Measurements from ENCODE around the gene DUXB. TPM values are rescaled to one million over a fixed set of nuclear protein-coding genes. Genes with fewer than 3 reads are reported as not detected.

Gene DUXB
- total RNA-seq, 1 donor from 2014 or later: not detected

DNA sequence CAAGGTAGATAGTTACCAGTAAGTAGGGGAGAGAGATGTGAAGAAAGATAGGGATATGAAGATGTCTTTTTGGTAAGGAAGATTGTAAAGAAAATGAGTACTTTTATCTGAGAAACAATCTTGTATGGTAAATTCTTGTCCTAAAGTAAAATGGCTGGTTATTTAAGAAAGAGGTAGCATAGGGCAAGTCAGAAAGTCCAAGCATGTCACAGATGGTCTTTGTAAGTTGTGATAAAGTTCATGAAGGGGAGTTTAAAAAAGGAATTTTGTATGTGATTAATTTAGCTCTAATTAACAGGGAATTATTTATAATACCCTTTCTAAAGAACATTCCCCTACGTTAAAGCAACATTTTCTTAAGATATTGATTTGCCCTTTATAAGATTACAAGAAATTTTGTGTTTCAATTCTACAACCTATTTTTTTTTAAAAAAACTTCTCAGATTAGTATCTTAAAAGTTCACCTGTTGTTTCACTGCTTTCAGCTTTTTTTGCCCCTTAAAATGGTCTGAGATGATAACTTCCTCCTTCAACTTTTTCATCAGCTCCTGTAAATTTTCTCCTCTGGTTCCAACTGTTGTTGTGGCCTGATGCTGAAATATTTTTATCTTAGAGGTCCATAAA lies 41.3 kb upstream of the DUXB start:
- H3K9me3 Mint-ChIP-seq (ENCODE audit: low read depth): peaks cover 30% of the 10 kb centered on the region
- TF ChIP-seq, protein P1, sequence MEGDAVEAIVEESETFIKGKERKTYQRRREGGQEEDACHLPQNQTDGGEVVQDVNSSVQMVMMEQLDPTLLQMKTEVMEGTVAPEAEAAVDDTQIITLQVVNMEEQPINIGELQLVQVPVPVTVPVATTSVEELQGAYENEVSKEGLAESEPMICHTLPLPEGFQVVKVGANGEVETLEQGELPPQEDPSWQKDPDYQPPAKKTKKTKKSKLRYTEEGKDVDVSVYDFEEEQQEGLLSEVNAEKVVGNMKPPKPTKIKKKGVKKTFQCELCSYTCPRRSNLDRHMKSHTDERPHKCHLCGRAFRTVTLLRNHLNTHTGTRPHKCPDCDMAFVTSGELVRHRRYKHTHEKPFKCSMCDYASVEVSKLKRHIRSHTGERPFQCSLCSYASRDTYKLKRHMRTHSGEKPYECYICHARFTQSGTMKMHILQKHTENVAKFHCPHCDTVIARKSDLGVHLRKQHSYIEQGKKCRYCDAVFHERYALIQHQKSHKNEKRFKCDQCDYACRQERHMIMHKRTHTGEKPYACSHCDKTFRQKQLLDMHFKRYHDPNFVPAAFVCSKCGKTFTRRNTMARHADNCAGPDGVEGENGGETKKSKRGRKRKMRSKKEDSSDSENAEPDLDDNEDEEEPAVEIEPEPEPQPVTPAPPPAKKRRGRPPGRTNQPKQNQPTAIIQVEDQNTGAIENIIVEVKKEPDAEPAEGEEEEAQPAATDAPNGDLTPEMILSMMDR (IDR thresholded peaks at IDR 0.05; ENCODE audit: unreplicated experiment): no peak
- H3K4me1 Mint-ChIP-seq (ENCODE audit: low read depth): peaks cover 6% of the 10 kb centered on the region
- H3K36me3 Mint-ChIP-seq (ENCODE audit: insufficient read depth): peaks cover 6% of the 10 kb centered on the region
- no peak overlapping the region for H3K4me3 Mint-ChIP-seq (ENCODE audit: low read depth)
- no peak for DNase-seq (ENCODE audit: low spot score, unreplicated experiment)
- H3K27ac Mint-ChIP-seq: no peak overlapping the region
- H3K27me3 Mint-ChIP-seq: no peaks in the 10 kb centered on the region

DNA sequence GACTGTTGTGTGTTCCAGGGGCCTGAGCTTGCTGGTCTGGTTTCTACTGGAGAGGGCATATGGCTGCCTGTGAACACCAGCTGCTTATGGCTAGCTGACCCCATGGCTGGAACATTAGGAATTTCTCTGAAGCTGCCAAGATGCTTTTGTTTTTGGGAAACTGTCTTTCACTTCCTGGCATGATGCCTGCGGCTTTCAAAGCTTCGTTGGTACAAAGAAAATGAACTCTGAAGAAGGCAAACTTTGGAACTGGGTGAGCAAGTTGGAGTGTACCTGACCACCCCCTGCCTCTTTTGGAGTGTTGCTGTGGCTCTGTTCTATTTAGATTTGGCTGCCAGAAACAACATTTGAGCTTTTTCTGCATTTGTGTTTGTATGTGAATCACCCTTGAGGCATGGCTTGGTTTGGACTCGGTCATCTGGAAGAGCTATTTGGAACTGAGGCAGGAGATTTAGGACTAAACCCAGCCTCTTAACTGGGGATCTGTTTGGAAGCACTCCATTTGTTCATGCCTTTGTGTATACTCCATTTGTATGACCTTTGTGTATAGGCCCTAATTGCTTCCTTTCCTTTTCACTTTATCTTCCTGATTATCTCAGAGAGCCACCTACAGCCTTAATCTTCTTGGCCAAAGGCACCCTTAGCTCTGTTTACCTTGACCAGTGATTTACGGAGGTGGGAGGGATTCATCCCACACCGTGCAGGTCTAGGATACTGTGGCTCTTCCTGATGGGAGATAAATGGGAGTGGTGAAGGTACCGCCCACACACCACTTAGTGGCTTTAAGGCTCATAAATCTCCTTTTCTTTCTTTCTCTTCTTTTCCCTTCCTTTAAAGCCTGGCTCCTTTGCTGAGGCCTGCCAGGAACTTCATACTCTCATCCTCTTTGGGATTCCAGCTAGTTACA lies 32.3 kb upstream of the DUXB start:
- DNase-seq (ENCODE audit: low spot score, unreplicated experiment): no peak
- Mint-ChIP-seq H3K36me3 (ENCODE audit: insufficient read depth) (no peaks in the 10 kb centered on the region), H3K27ac (peak overlapping the region; percentile 33), H3K4me3 (ENCODE audit: low read depth) (peak overlapping the region; percentile 36), H3K27me3 (no peaks in the 10 kb centered on the region), H3K4me1 (ENCODE audit: low read depth) (peaks cover 21% of the 10 kb centered on the region), H3K9me3 (ENCODE audit: low read depth) (peaks cover 7% of the 10 kb centered on the region)
- TF ChIP-seq, protein P1 (IDR thresholded peaks at IDR 0.05; ENCODE audit: unreplicated experiment): no peak

DNA sequence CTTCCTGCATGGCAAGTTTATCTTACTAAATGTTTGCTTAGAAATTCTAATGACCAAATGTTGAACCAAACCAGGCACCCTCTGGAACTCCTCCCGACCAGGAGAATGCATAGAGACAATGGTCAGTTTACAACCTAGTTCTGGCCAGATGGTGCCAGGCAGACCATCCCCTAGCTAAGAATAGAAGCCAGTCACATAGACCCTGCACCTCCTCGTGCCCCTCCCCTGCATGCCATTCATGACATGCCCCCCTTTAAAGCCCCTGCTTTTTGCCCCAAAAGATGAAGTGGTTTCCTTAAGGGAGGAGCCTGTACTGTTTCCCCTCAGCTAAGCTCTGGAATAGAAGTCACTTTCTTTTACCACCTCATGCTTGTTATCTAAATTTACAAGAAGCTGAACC lies 31.6 kb upstream of the DUXB start:
- H3K4me3 Mint-ChIP-seq (ENCODE audit: low read depth): peak overlapping the region; percentile 7
- no peak for DNase-seq (ENCODE audit: low spot score, unreplicated experiment)

DNA sequence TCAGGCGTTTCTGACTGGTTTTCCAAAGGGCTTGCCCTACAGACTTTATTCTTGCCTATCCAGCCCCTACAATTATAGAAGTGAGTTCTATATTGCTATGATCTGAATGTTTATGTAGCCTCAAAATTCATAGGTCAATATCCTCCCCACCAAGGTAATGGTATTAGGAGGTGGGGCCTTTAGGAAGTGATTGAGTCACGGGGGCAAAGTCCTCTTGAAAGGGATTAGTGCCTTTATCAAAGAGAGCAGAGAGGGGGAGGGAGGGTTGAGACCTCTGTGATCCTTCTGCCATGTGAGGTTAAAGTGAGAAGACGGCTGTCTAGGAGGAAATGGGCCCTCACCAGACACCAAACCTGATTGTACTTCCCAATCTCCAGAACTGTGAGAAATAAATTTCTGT lies 26.0 kb upstream of the DUXB start:
- TF ChIP-seq, protein P1 (IDR thresholded peaks at IDR 0.05; ENCODE audit: unreplicated experiment): no peak
- H3K9me3 Mint-ChIP-seq (ENCODE audit: low read depth): peaks cover 2% of the 10 kb centered on the region
- peaks cover 11% of the 10 kb centered on the region for H3K4me1 Mint-ChIP-seq (ENCODE audit: low read depth)
- H3K36me3 Mint-ChIP-seq (ENCODE audit: insufficient read depth): no peaks in the 10 kb centered on the region
- H3K4me3 Mint-ChIP-seq (ENCODE audit: low read depth): no peak overlapping the region
- no peaks in the 10 kb centered on the region for H3K27me3 Mint-ChIP-seq
- DNase-seq (ENCODE audit: low spot score, unreplicated experiment): no peak
- H3K27ac Mint-ChIP-seq: peak overlapping the region; percentile 77

More for the DNA sequence above, 31.6 kb upstream of the DUXB start:
- Mint-ChIP-seq H3K36me3 (ENCODE audit: insufficient read depth) (no peaks in the 10 kb centered on the region), H3K9me3 (ENCODE audit: low read depth) (peaks cover 3% of the 10 kb centered on the region), H3K27me3 (no peaks in the 10 kb centered on the region), H3K4me1 (ENCODE audit: low read depth) (peaks cover 21% of the 10 kb centered on the region), H3K27ac (peak overlapping the region; percentile 78)
- TF ChIP-seq, protein P1 (IDR thresholded peaks at IDR 0.05; ENCODE audit: unreplicated experiment): no peak

DNA sequence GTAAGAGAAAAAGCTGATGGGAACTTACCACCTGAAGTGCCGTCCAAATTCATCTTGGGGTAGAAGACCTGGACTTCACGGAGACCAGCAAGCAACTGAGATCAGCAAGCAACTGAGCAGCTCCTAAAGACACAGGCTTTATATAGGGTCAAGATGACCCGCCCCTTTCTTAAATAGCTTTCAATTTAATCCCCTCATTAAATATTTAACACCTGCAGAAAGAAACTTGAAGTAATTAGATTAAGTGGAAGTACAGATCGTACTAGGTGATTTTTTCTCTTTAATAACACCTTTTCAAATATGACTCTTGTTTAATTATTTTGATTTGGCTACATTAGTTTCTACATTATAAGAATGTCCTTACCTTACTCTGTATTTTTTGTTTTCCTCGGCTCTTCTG lies 25.1 kb upstream of the DUXB start, which contains the start of gene CPHXL:
Gene CPHXL, minus strand, starts transcription at position 101 of the 400 bp plus-strand sequence. Its CDS starts 48 bp downstream, at position 53.
- Mint-ChIP-seq H3K4me1 (ENCODE audit: low read depth) (peaks cover 18% of the 10 kb centered on the region), H3K9me3 (ENCODE audit: low read depth) (peaks cover 2% of the 10 kb centered on the region), H3K36me3 (ENCODE audit: insufficient read depth) (no peaks in the 10 kb centered on the region), H3K4me3 (ENCODE audit: low read depth) (no peak within 1 kb of the TSS), H3K27me3 (no peaks in the 10 kb centered on the region), H3K27ac (peak within 1 kb of the TSS; percentile 77)
- no peak for DNase-seq (ENCODE audit: low spot score, unreplicated experiment)
- TF ChIP-seq, protein P1 (IDR thresholded peaks at IDR 0.05; ENCODE audit: unreplicated experiment): no peak

Measured in progenitor cell of endocrine pancreas (in vitro differentiated cells).